Fibroblast of lung (primary cell): ENCODE data around the gene DYRK1A. TPM values are rescaled to one million over a fixed set of nuclear protein-coding genes. Genes with fewer than 3 reads are reported as not detected.

Experiments used
- DNase-seq, 2 donors: peaks; one replicate each; pipeline versions ENCODE4 v3.0.0 to v3.0.0-alpha.2; 2010; ENCODE audit warnings: low read depth in 2 of 2
- H2AFZ ChIP-seq: 2 replicates; pipeline ENCODE4 v1.5.1; 2012; ENCODE audit warnings: low read length, control low read depth, inconsistent platforms
- H3K27ac ChIP-seq: 2 replicates; pipeline ENCODE4 v1.5.1; 2011; ENCODE audit warnings: low read length, control low read depth; ENCODE audit not compliant: insufficient read depth
- H3K27me3 ChIP-seq: 2 replicates; pipeline ENCODE4 v1.5.1; 2011; ENCODE audit warnings: mild to moderate bottlenecking, low read length; ENCODE audit not compliant: control insufficient read depth, insufficient read depth
- H3K36me3 ChIP-seq: 2 replicates; pipeline ENCODE4 v1.5.1; 2011; ENCODE audit warnings: low read length; ENCODE audit not compliant: control insufficient read depth, insufficient read depth
- H3K4me1 ChIP-seq: 2 replicates; pipeline ENCODE4 v1.5.1; 2011; ENCODE audit warnings: low read length; ENCODE audit not compliant: control insufficient read depth, insufficient read depth; ENCODE audit errors: extremely low read depth
- H3K4me2 ChIP-seq: 2 replicates; pipeline ENCODE4 v1.5.1; 2011; ENCODE audit warnings: low read length, control low read depth; ENCODE audit not compliant: insufficient read depth; ENCODE audit errors: extremely low read depth
- H3K4me3 ChIP-seq, 4 experiments: fragments of 200-600 bp in 1 of 4; sonication (generic) in 1 of 4; replicated peaks in 1 of 4; 2 replicates each; pipeline ENCODE4 v1.5.1; 2011 to 2016; ENCODE audit warnings: low read length in 4 of 4, low read depth in 3 of 4, mild to moderate bottlenecking in 3 of 4, control low read depth in 2 of 4, inconsistent platforms in 1 of 4, mixed read lengths in 1 of 4; ENCODE audit not compliant: insufficient read depth in 1 of 4; ENCODE audit errors: control extremely low read depth in 1 of 4
- H3K79me2 ChIP-seq: 2 replicates; pipeline ENCODE4 v1.5.1; 2012; ENCODE audit warnings: mild to moderate bottlenecking, low read length, inconsistent platforms; ENCODE audit not compliant: control insufficient read depth, insufficient read depth
- H3K9ac ChIP-seq: 2 replicates; pipeline ENCODE4 v1.5.1; 2011; ENCODE audit warnings: mild to moderate bottlenecking, low read length, control low read depth; ENCODE audit not compliant: insufficient read depth
- H3K9me3 ChIP-seq: 2 replicates; pipeline ENCODE4 v1.5.1; 2012; ENCODE audit warnings: low read depth, low read length; ENCODE audit not compliant: control insufficient read depth, insufficient read depth
- H4K20me1 ChIP-seq: 2 replicates; pipeline ENCODE4 v1.5.1; 2011; ENCODE audit warnings: low read length; ENCODE audit not compliant: control insufficient read depth, insufficient read depth; ENCODE audit errors: extremely low read depth
- CTCF ChIP-seq, 2 donors: IDR thresholded peaks in 1 of 2; conservative IDR thresholded peaks in 1 of 2; 1 replicate in 1 of 2; 2 replicates in 1 of 2; pipeline ENCODE4 v1.5.1; 2011 to 2012; ENCODE audit warnings: low read length in 2 of 2, control low read depth in 1 of 2, inconsistent platforms in 1 of 2, low read depth in 1 of 2, mild to moderate bottlenecking in 1 of 2
- EZH2 ChIP-seq: IDR thresholded peaks from 2 replicates; pipeline ENCODE4 v1.5.1; 2012; ENCODE audit warnings: low read length, control low read depth, mild to moderate bottlenecking; ENCODE audit errors: missing control alignments
- polyA plus RNA-seq, 2 donors: library from polyadenylated mRNA; depleted of rRNA in 1 of 2; stranded (reverse) in 1 of 2; unstranded in 1 of 2; fragments of >200 nt; gene quantifications; 2 replicates each; pipeline ENCODE4 v1.2.1, GENCODE V29; 2011 to 2012; ENCODE audit warnings: missing spikeins in 1 of 2
- total RNA-seq: library from RNA; depleted of rRNA; stranded (reverse); fragments of >200 nt; gene quantifications from 2 replicates; pipeline ENCODE4 v1.2.1, GENCODE V29; 2014

DYRK1A gene
- total and polyA plus RNA-seq, 2 donors (not counting 1 experiment from before 2014, with no cell fraction given): 45.9 to 64.1 TPM

DNA sequence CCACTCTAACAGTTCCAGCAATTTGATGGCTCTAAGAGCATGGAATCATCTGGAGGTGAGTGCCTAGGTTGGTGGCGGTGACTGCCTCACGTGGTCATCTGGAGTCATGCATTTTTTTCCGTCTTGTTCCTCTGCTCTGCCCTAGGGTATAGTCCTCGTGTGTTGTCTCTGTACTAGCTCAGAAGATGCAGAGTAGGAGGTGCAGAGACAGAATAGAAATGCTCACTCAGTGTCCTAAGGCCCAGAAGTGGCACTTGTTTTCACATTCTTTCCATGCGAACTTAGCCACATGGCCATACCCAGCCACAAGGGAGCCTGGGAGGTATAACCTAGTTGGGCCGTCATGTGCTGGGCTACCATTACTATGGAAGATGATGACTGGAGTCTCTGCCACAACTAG is 30.3 kb downstream of the DYRK1A start:
- no peak overlapping the region for H3K4me2 ChIP-seq
- no peak overlapping the region for H2AFZ ChIP-seq
- peaks cover 5% of the 10 kb centered on the region for H4K20me1 ChIP-seq
- H3K27ac ChIP-seq: no peak overlapping the region
- TF ChIP-seq CTCF (conservative IDR thresholded peaks at IDR 0.05 in 1 of 2, IDR thresholded peaks at IDR 0.05 in 1 of 2; ENCODE audit: low read depth in 1 of 2, low read length in 2 of 2) (no peak), EZH2 (no peak)
- DNase-seq: no peak
- no peaks in the 10 kb centered on the region for H3K27me3 ChIP-seq
- H3K4me3 ChIP-seq: no peak overlapping the region
- H3K36me3 ChIP-seq: no peaks in the 10 kb centered on the region
- no peaks in the 10 kb centered on the region for H3K4me1 ChIP-seq
- H3K9ac ChIP-seq: no peak overlapping the region
- H3K9me3 ChIP-seq: no peaks in the 10 kb centered on the region
- H3K79me2 ChIP-seq: peaks cover 98% of the 10 kb centered on the region

- Histone ChIP-seq H3K27me3 (no peaks in the 10 kb centered on the region), H4K20me1 (peaks cover 5% of the 10 kb centered on the region), H3K9me3 (no peaks in the 10 kb centered on the region), H3K79me2 (peaks cover 98% of the 10 kb centered on the region), H2AFZ (no peak overlapping the region), H3K4me3 (no peak overlapping the region), H3K27ac (no peak overlapping the region), H3K36me3 (no peaks in the 10 kb centered on the region), H3K9ac (no peak overlapping the region), H3K4me2 (no peak overlapping the region), H3K4me1 (no peaks in the 10 kb centered on the region)
- DNase-seq: no peak
- TF ChIP-seq EZH2 (no peak), CTCF (conservative IDR thresholded peaks at IDR 0.05 in 1 of 2, IDR thresholded peaks at IDR 0.05 in 1 of 2; ENCODE audit: low read depth in 1 of 2, low read length in 2 of 2) (no peak)
Measured at GRCh38 chr21:37398697-37399096, 32.1 kb downstream of the DYRK1A start.

- H3K4me2 ChIP-seq: no peak overlapping the region
- H3K4me3 ChIP-seq: no peak overlapping the region
- H3K9ac ChIP-seq: no peak overlapping the region
- no peaks in the 10 kb centered on the region for H3K4me1 ChIP-seq
- H3K9me3 ChIP-seq: no peaks in the 10 kb centered on the region
- peaks cover 5% of the 10 kb centered on the region for H4K20me1 ChIP-seq
- no peak for DNase-seq
- H3K27me3 ChIP-seq: no peaks in the 10 kb centered on the region
- H3K79me2 ChIP-seq: peaks cover 97% of the 10 kb centered on the region
- no peaks in the 10 kb centered on the region for H3K36me3 ChIP-seq
- H3K27ac ChIP-seq: no peak overlapping the region
- TF ChIP-seq CTCF (conservative IDR thresholded peaks at IDR 0.05 in 1 of 2, IDR thresholded peaks at IDR 0.05 in 1 of 2; ENCODE audit: low read depth in 1 of 2, low read length in 2 of 2): no peak
- TF ChIP-seq EZH2: no peak
- no peak overlapping the region for H2AFZ ChIP-seq
Measured at GRCh38 chr21:37402251-37402867, 35.8 kb downstream of the DYRK1A start.
